Dedifferentiated amniotic fluid mesenchymal stem cell (primary cell): ENCODE results near the gene SYNDIG1L.

Experiments
- DNase-seq: peaks from one replicate; pipeline ENCODE4 v3.0.0-alpha.2; 2016; ENCODE audit errors: extremely low spot score

The SYNDIG1L gene

DNA sequence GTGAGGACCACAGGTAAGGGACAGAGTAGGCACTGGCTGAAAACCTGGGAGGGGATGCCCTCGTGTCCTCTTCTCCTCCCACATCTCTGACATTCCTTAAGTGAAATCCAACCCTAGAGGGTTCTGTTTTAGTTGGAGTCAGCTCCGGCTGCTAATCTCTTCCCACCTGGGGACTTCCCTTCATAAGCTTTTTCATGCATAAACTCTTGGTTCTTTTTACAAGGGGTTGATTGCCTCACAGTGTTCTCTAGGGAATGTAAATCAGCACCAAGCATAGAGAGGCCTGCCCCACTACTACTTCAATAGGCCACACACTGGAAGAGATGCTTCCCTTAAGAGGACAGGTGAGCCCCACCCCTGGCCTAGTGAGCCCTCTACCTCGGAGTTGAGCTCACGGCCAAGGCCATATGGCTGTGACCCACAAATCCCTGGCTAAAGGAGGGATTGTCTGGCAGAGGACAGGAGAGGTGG, 3.2 kb upstream of the SYNDIG1L start:
- DNase-seq: no peak

DNA sequence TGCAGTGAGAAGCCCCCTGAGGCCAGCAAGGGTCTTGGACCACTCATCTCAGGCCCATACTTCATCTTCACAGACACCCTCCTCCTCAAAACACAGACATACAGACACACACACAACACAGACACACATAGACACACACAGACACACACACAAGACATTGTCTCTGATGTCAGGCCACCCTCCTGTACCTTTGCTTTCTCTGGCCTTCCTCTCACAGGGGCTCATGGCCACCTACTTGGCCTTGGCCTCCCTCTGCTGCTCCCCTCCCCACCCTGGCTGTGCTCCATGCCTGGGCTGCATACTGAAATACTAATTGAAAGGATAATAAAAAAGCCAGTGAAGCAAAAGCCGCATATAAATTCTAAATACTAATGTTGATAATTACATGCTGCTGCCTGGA, 1.6 kb upstream of the SYNDIG1L start:
- no peak for DNase-seq

DNA sequence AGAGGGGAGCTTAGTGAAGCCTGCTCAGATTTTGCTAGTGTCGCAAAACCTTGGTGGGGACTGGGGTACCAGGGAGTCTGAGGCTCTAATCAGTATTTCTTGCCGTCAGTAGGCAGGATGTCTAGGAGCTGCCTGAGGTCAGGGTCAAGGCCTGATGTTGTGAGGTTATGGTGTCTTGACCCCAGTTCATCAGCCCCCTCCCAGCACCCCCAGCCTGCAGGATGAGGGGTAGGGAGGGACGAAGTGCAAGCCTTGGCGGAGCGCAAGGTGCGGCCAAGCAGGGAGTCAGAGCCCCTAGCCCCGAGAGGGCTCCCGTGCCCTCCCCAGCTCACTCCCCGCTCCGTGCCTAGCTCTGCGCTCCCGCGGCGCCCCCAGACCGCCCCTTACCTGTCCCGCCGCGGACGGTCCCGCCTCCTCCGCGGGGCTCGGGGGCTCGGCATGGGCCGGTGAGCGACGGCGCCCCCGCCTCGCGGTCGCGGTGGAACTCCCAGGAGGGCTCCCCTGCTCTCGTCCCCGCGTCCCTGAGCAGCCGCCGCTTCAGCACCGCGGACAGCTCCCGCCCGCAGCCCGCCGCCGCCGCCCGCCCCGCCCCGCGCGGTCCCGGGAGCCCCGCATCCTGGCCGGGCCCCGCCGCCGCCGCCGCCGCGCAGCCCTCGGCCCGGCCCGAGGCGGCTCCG, 347 bp downstream of the SYNDIG1L start:
- DNase-seq: no peak

DNA sequence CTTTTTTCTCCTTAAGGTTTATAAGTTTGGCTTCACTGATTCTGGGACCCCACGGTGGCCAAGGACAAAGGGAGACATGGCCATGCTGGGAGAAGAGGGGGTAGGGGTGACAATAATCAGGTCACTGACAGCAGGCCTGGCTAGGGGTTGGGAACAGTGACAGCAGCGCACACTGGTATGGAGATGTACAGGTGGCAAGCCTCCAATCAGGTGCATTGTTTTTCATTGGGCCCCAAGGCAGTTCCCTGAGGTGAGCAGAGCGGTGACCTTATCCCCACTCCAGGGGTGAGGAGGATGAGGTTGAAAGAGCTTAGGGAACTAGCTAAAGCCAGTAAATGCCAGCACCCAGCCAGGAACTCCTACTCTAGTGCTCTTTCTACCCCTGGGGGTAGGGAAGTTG, 1.4 kb downstream of the SYNDIG1L start:
- no peak for DNase-seq

DNA sequence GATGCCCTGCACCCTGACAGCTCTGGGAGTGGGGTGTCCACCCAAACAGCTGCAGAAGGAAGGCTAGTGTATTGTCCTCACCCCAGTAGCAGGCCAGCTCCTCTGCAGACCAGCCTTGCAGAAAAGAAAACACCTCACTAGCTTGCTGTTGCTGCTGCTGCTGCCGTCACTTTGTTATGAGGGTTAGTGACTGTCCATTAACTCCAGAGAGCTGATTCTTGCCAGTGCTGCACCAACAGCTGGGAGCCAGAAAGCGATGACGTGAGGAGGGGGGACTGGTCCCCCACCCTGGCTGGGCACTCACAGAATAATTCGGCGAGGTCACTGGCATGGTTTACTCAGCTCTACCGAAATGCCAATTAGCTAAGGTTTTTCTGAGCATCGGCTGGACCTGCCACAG, 2.8 kb downstream of the SYNDIG1L start:
- DNase-seq: no peak

DNA sequence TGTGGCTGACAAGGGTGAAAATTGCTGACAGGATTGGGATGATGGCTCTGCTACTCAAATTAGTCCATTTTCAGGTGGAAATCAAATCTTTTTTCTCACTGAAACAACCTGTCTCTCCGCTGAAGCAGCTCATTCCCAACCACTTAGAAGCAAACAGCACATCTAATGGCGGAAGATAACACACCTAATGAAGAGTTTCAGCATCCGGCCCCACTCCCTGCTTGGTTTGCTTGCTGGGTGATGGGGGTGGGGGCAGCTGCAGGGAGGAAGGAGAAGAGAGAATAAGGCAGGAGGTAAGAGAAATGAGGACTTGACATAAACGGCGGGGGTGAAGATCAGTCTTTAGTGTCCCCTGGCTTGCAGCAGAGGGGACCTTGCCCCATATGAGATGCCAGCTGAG, 4.0 kb downstream of the SYNDIG1L start:
- DNase-seq: no peak

DNA sequence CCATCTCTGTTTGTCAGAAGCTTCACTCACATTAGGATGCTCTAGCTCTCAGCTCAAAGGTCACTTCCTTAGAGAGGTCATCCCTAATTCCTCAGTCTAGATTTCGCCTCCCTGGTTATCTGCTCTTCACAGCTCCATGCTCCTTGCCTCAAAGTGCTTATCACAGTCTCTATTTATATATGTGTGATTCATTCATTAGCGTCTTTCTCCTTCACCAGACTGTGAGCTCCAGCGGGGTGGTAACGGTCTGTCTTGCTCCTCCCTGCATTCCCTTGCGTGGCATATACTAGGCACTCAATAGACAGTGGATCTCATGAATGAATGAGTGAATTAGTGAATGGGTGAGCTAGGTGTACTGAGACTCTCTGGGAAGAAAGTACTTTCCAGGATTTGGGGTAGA, 6.9 kb downstream of the SYNDIG1L start:
- DNase-seq: no peak

DNA sequence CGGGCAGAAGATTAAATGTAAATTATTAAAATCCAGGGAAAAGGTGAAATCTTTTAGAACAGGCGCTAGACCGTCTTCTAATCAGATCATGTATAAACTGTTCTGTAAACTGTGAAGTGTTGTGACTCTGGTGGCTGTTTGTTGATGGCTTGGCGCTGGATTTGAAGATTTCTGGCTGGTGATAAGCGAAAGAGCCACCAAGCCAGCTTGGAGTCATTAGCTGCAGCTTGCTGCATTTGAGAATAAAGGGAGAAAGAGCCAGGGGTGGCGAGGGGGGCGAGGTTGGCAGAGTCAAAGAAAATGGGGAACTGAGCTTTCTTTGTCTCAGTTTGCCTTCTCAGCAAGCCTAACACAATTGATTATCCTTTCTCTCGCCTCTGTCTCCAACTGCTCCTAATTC, 8.0 kb downstream of the SYNDIG1L start:
- DNase-seq: no peak

DNA sequence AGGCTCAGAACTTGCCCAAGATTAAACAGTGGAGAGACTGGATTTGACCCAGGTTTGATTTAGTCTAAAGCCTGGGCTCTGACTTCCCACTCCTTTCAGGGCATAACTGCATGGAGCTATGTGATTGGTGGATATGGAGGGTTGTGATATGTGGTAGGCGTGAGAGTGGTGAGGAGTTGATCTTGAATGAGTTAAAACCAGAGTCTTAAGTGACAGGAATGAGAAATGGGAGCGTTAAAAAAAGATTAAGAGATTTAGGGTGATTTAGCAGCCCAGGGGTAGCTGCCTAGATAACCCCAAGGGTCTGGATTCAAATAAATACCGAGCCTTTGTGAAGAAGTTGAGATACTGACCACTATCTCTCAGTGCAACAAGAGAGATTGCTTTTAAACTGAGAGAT, 8.4 kb downstream of the SYNDIG1L start:
- DNase-seq: no peak

DNA sequence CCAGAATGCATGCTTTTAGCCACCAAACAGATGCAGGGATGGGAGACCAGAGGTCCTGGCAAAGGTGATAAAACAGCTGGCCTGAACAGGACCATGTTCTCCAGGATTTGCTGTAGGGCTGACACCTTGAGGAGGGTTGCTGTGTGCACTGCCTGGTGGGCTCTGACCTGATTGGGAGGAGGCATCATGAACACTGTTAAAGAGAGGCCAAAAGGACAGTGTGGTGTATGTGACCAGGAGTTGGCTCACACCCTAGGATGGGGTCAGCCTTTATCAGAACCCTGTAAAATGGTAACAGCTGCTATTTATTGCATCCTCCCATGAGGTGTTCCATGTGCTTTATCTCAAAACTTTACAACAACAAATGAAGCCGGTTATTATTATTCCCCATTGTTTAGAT, 8.8 kb downstream of the SYNDIG1L start:
- no peak for DNase-seq

DNA sequence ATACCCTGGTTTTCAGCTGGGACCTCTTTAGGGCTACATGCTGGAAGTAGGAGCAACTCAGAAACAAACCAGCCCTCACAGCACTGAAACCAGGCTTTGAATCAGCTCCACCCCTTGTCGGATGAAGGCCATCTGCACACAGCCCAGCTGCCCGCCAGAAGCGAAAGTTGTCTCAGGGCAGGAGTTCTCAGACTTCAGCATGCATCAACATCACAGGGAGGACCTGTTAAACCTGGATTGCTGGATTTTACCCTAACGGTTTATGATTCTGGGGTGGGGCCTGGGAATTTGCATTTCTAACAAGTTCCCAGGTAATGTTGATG, 10.9 kb downstream of the SYNDIG1L start:
- no peak for DNase-seq

DNA sequence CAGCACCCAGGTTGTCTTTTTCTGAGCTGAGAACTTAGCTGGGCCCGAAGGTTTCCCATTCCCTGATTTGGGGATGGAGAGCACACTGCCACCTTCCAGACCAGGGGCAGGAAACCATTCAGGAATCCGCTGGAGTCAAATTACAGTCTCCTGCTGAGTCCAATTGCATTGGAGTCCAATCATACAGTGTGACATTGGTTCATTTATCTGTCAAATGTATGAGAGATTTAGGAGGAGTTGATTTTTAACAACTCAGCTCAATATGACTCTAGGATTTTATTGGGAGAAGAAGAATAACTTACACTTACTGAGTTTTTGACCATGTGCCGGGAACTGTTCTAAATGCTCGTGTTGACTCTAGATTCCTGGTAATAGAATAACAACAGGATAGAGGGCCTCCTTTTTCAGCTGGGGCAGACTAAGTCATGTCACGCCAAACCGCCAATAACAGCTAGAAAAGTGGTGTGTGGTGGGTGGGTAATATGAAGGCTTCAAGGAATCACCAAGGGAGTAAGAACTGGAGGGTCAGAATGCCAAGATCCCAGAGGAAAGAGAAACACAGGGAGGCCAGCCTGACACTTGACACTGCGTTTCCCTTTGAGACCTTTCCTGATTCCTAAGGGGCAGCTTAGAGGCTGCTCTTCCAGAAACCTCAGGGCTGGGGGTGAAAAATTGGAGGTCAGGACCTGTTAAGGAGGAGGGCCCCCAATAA, 11.5 kb downstream of the SYNDIG1L start:
- no peak for DNase-seq

DNA sequence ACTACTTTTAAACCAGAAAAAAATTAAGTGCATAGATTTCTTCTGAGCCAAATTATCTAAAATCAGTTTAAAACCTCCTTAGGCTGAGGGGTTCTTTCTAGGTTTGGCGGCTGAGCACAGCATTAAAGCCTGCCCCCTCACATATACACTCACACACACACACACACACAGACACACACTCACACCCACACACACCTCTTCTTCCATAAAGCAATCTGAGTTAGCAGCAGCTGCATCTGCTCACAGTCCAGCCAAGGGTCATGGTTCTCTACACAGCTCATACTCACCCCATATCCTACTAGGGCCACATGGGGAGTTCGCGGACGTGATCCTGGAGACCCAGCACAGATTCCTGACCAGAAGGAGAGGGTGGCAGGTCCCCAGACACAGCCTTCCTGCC, 12.4 kb downstream of the SYNDIG1L start:
- DNase-seq: no peak

DNA sequence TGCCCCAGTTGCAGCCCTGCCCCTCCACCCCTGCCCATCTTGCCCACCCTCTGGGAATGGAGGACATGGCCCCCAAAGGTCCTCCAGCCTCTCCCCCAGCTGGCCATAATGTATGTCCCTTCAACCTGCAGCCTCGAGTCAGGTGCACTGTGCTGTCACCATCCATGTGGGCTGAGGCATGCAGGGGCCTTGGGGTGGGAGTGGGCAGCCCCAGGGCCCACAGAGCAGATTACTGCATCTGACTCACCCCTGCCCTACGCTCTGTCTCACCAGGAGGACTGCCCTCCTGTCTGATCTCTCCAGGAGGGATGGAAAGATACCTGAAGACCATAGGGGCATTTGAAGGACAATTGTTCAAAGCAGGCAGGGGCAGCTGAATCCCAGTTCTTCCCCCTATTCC, 13.3 kb downstream of the SYNDIG1L start:
- no peak for DNase-seq

DNA sequence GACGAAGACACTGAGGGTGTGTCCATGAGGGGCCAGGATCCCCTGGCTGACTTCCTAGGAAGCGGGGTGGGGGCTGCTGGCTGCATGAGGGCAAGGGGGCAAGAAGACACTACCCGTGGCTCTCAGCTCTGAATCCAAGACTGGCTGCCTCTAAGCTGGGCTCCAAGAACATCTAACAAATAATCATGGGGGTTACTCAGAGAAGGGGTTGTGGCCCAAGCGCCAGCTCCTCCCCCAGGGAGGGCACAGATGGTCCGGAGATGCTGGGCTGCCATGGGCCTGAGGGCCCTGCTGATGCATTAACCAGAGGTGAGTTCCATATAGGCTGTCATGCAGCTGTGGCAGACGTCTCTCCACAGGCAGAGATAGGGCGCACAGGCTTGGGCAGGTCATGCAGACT, 14.3 kb downstream of the SYNDIG1L start:
- no peak for DNase-seq

DNA sequence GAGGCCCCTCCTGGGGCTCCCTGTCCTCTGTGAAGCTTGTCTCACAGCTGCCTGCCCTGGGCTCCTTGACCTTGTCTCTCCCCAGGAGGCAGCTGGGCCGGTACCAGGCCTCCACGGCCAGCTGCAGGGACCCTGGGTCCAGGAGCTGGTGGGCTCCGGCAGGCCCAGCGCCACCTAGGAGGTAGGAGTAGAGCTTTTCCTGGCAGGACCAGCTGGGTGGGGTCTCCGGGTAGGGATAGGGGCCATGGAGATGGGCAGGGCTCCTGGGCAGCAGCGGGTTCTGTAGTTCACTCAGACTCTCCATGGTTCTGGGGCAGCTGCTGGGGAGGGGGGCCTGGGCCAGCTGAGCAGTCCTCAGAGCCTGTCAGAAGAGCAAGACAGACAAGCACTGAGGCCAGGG, 16.6 kb downstream of the SYNDIG1L start:
- DNase-seq: no peak

DNA sequence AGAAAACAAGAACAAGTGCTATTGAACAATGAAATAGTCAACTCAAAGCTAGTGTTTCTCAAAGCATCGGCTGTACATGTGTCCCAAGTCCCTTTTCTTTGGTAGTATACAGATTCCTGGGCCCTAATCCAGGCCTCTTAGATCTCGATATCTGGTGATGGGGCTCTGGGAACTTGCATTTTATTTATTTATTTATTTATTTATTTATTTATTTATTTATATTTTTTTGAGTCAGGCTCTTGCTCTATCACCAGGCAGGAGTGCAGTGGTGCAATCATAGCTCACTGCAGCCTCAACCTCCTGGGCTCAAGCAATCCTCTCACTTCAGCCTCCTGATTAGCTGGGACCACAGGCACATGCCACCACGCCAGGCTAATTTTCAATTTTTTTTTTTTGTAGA, 17.1 kb downstream of the SYNDIG1L start:
- DNase-seq: no peak

DNA sequence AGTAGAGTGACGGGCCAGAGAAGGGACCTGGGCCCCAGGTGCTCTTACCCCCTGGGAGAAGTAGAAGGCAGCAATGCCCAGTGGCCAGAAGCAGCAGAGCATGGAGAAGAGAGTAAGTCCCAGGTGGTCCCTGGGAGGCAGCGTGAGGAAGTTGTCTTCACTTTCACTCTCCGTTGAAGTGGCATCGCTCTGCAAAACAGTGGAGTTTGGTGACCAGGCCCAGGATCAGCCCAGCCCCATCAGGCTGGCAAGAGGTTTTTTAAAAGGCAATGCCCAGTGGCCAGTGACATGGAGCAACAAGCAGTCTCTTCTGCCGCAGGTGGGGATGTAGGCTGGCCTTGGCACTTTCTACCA, 18.2 kb downstream of the SYNDIG1L start:
- DNase-seq: no peak

DNA sequence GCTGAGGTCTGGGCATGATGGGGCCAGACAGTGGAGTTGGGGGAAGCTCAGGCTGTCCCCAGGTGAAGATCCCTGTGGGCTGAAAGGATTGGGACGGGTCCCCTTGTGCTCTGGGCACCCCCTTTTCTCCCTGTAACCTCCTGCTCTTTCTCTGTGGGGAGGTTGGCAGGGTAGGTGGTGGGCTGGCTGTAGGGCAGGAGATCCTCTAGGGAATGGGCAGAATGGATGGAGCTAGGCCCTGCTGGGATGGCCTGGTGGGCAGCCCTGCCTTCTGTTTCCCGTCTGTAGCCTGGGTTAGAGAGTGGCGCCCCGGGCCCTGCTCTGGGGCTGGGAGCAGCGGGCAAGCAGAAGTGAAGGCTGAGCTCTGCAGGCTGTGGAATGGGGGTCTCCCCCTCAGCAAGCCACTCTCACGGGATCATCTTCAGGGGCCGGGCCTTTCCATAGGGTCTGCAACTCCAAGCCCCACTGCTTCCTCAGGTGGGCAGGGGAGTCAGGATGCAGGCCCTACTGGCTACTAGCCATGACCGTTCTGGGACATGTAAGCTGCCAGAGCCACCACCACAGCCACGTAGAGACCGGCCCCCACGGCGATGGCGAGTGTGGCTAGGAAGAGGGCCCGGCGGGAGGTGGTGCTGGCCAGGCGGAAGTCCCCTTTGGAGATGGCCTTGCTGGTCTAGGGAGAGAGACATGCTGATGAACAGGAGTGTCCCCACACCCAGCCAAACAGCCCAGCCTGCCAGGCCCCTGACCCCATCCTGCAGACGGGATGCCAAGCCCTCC, 18.8 kb downstream of the SYNDIG1L start:
- no peak for DNase-seq

DNA sequence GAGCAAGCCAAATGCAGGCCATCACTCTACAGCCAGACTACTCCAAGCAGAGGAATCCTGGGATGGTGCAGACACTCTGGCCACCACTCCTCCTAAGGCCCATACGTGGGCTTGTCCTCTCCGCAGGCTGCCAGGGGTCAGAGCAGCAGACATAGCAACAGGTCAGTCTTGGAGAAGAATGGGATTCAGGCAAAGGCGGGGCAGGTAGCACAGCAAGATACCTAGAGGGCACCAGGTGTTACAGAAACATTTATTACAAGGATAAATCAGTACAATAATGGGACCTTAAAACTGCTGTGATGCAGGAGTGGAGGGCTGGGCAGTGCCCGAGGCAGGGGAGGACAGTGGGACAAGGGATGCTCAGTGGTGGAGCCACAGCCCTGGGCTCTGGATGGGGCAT, 20.3 kb downstream of the SYNDIG1L start:
- no peak for DNase-seq

DNA sequence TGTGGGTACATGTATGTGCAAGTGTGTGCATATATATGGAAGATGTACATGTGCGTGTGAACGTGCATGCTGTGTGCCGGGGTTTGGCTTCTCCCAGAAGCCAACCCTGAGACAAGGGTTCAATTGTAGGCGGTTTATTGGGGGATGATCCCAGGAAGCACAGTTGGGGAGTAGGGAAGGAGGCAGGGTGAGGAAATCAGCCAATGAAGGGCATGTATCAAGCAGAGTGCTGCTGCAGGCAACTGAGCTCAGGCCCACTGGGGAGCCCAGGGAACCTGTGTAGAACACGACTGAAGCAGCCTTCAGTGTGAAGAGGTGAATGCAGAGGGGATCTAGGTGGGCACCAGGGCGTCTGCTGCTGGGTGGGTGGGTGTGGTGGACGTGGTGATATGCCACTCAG, 21.6 kb downstream of the SYNDIG1L start:
- DNase-seq: no peak

DNA sequence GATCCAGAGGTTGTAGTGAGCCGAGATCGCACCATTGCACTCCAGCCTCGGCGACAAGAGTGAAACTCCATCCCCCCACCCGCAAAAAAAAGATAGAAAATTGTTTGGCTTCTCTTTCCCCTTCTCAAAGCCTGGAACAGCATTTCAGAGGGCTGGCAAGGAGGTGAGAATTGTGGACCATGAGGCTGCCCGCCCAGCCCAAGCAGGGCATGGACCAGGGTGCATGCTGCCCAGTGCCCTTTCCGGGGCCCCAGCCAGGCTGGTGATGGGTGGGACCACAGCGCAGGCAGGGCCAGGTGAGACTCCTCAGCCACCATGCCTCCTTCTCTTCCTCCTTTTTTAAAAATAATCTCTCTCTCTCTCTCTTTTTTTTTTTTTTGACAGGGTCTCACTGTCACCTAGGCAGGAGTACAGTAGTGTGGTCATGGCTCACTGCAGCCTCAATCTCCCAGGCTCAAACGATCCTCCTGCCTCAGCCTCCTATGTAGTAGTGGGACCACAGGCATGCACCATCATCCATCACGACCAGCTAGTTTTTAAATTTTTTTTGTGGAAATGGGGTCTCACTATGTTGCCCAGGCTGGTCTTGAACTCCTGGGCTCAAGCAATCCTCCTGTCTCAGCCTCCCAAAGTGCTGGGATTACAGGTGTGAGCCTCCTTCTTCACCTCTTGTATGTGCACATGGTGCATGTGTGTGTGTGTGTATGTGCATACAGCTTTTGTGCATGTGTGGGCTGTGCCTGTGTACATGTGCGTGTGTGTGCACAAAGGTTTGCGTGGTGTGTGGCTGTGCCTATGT, 22.2 kb downstream of the SYNDIG1L start:
- no peak for DNase-seq
